Kidney (tissue), 14 donors: ENCODE results near the gene NCOR2. TPM values are rescaled to one million over a fixed set of nuclear protein-coding genes. Genes with fewer than 3 reads are reported as not detected.

Source experiments
- DNase-seq, 5 donors: peaks; one replicate each; pipeline ENCODE4 v3.0.0-alpha.2; 2013 to 2020
- FAIRE-seq: peaks from 2 replicates; lab custom pipeline; 2012; peaks lifted over from hg19 to GRCh38; lab: Jason Lieb, UNC
- H3K27ac ChIP-seq, 2 donors: one replicate each; pipeline ENCODE4 v1.7.0; 2013; ENCODE audit warnings: low read depth in 2 of 2, low read length in 2 of 2, inconsistent platforms in 1 of 2
- H3K27me3 ChIP-seq: one replicate; pipeline ENCODE4 v1.7.1; 2013; ENCODE audit warnings: low read length, inconsistent platforms; ENCODE audit not compliant: control insufficient read depth, insufficient read depth
- H3K36me3 ChIP-seq, 3 donors: one replicate each; pipeline versions ENCODE4 v1.7.0 to v1.7.1; 2013; ENCODE audit warnings: low read length in 3 of 3, control low read depth in 1 of 3, inconsistent platforms in 1 of 3; ENCODE audit not compliant: insufficient read depth in 3 of 3, control insufficient read depth in 2 of 3
- H3K4me1 ChIP-seq, 3 donors: one replicate each; pipeline versions ENCODE4 v1.7.0 to v1.7.1; 2013; ENCODE audit warnings: low read length in 3 of 3, inconsistent platforms in 1 of 3, low read depth in 1 of 3; ENCODE audit not compliant: control insufficient read depth in 2 of 3, insufficient read depth in 2 of 3
- H3K4me3 ChIP-seq, 3 donors: one replicate each; pipeline versions ENCODE4 v1.7.0 to v1.8.1; 2013; ENCODE audit warnings: low read length in 3 of 3, control low read depth in 1 of 3, inconsistent platforms in 1 of 3
- H3K9ac ChIP-seq, 3 donors: one replicate each; pipeline versions ENCODE4 v1.7.0 to v1.7.1; 2013; ENCODE audit warnings: low read length in 3 of 3, control low read depth in 1 of 3, inconsistent platforms in 1 of 3
- H3K9me3 ChIP-seq, 3 donors: one replicate each; pipeline versions ENCODE4 v1.7.0 to v1.7.1; 2013; ENCODE audit warnings: low read length in 3 of 3, control low read depth in 1 of 3, inconsistent platforms in 1 of 3; ENCODE audit not compliant: control insufficient read depth in 2 of 3, insufficient read depth in 1 of 3
- CTCF ChIP-seq: IDR thresholded peaks from 3 replicates; pipeline ENCODE4 v1.5.1; 2012; ENCODE audit warnings: mild to moderate bottlenecking, moderate library complexity, borderline replicate concordance; ENCODE audit not compliant: insufficient read depth; ENCODE audit errors: extremely low read depth
- intact Hi-C: fragments of 100-400 bp; cut with DNase I; formaldehyde crosslinking; loops from one replicate; pipeline ENCODE4 v1.11.1; 2022
- polyA plus RNA-seq: library from polyadenylated mRNA; stranded (reverse); fragments of 350-450 nt; fragmentation: Illumina TruSeq; extraction: RNeasy Lipid Tissue Mini Kit (QIAGEN cat#74804); gene quantifications from one replicate; pipeline ENCODE4 v1.2.3, GENCODE V29; 2014; ENCODE audit warnings: low read depth, low replicate concordance; ENCODE audit not compliant: insufficient read depth
- total RNA-seq: library from RNA; stranded (reverse); fragmentation: NEBNext Ultra II Directional; extraction: Animal tissue kit (Norgen Biotek cat#: 25700); gene quantifications from one replicate; pipeline ENCODE4 v1.2.1, GENCODE V29; 2021
- donor health status: control.
- donor health status: control.
- donor health status: control.
- donor health status: control.
- donor health status: control.
- donor health status: DM: yes; HTN: yes; CAD: no.
- donor health status: Normal renal cell carcinoma (clear cell type).

NCOR2 gene
- total and polyA plus RNA-seq, 2 donors from 2014 or later: 18.7 to 205 TPM

GRCh38 chr12:124593176-124593575 lies 25.8 kb upstream of the NCOR2 start:
- intact Hi-C loops: no loop called here
- FAIRE-seq: no peak
- H3K36me3 ChIP-seq: no peaks in the 10 kb centered on the region
- TF ChIP-seq CTCF: no peak
- H3K4me1 ChIP-seq: peaks cover 0 to 3% (median 0%) of the 10 kb centered on the region in 3 donors
- no peak overlapping the region for H3K4me3 ChIP-seq
- H3K9me3 ChIP-seq: no peaks in the 10 kb centered on the region
- peak in 1 of 5 donors; percentile 49 for DNase-seq
- no peaks in the 10 kb centered on the region for H3K27me3 ChIP-seq
- H3K27ac ChIP-seq: peak overlapping the region in 1 of 2 donors; percentile 5
- no peak overlapping the region for H3K9ac ChIP-seq

- Histone ChIP-seq H3K9me3 (no peaks in the 10 kb centered on the region), H3K27me3 (no peaks in the 10 kb centered on the region), H3K4me1 (peaks cover 0 to 3% (median 0%) of the 10 kb centered on the region in 3 donors), H3K9ac (no peak overlapping the region), H3K36me3 (no peaks in the 10 kb centered on the region), H3K27ac (peak overlapping the region in 1 of 2 donors; percentile 24), H3K4me3 (no peak overlapping the region)
- intact Hi-C loops: no loop called here
- no peak for TF ChIP-seq CTCF
- peak in 1 of 5 donors; percentile 66 for DNase-seq
- FAIRE-seq: no peak
Observed at GRCh38 chr12:124592481-124593160, 25.2 kb upstream of the NCOR2 start.

GRCh38 chr12:124592050-124592449 lies 24.6 kb upstream of the NCOR2 start:
- Histone ChIP-seq H3K4me3 (no peak overlapping the region), H3K9me3 (no peaks in the 10 kb centered on the region), H3K4me1 (peaks cover 0 to 3% (median 0%) of the 10 kb centered on the region in 3 donors), H3K9ac (no peak overlapping the region), H3K36me3 (no peaks in the 10 kb centered on the region), H3K27ac (no peak overlapping the region), H3K27me3 (no peaks in the 10 kb centered on the region)
- intact Hi-C loops: no loop called here
- no peak for TF ChIP-seq CTCF
- DNase-seq (peak in 1 of 5 donors; percentile 55), FAIRE-seq (no peak)
